Measurements from ENCODE around the gene KAT6B. TPM values are rescaled to one million over a fixed set of nuclear protein-coding genes. Genes with fewer than 3 reads are reported as not detected.

Gene KAT6B
- total and polyA plus RNA-seq, 2 of the 8 experiments (the other 6 are each of a cell fraction or from before 2014, with no cell fraction given), result 7.3 to 30.8 TPM

GRCh38 chr10:74932648-74933047, 106.2 kb downstream of the KAT6B start:
- no peak for FAIRE-seq
- no peak overlapping the region for H3K23ac ChIP-seq (ENCODE audit: insufficient read length)
- WGBS, 2 experiments (ENCODE audit: extremely low coverage in 1 of 2, insufficient coverage in 1 of 2, insufficient read length in 1 of 2, insufficient replicate concordance in 2 of 2, low coverage in 1 of 2, low lambda C conversion rate in 2 of 2, missing lambda C conversion rate in 1 of 2), result 97% methylated on average over 3 of the region's 3 CpGs; no CpG with 5 or more reads in 1 of the 2 experiments

More at GRCh38 chr10:74932648-74933047, 106.2 kb downstream of the KAT6B start:
- Histone ChIP-seq H3K4me3 (ENCODE audit: extremely low read depth in 1 of 4, insufficient read depth in 2 of 4, low read depth in 3 of 4, low read length in 4 of 4) (no peak overlapping the region), H2AK5ac (ENCODE audit: low read depth, low read length) (no peak overlapping the region), H3K4ac (replicated peaks; ENCODE audit: insufficient read length, low read depth, low read length) (no peak overlapping the region), H3K27ac (ENCODE audit: low read depth, low read length) (no peak overlapping the region), H4K91ac (replicated peaks; ENCODE audit: insufficient read length, low read length) (no peak overlapping the region), H3K14ac (ENCODE audit: insufficient read length) (no peak overlapping the region), H3K79me1 (ENCODE audit: low read depth, low read length) (peaks cover 4% of the 10 kb centered on the region; the same call in 1 of the 2 replicates), H2BK12ac (ENCODE audit: low read depth, low read length) (no peak overlapping the region), H2AFZ (ENCODE audit: low read length) (no peak overlapping the region), H3K4me1 (replicated peaks in 1 of 4; ENCODE audit: control insufficient read depth in 3 of 4, insufficient read depth in 4 of 4, low read length in 3 of 4) (peaks cover 0 to 5% (median 2%) of the 10 kb centered on the region in 4 experiments; a peak in 2 of 7 replicates), H3K36me3 (ENCODE audit: control insufficient read depth in 2 of 4, insufficient read depth in 4 of 4, low read length in 3 of 4) (no peaks in the 10 kb centered on the region), H3K23me2 (ENCODE audit: low read depth, low read length) (no peaks in the 10 kb centered on the region), H4K5ac (ENCODE audit: insufficient read length, low read depth, low read length) (no peak overlapping the region), H3K79me2 (ENCODE audit: control insufficient read depth in 1 of 2, insufficient read depth in 2 of 2, low read length in 2 of 2) (peaks cover 0 to 12% of the 10 kb centered on the region in 2 experiments; a peak in 2 of 4 replicates), H4K8ac (ENCODE audit: extremely low read depth, insufficient read depth, low read length) (no peak overlapping the region), H3K56ac (replicated peaks; ENCODE audit: insufficient read length, low read depth, low read length) (no peak overlapping the region), H2BK20ac (ENCODE audit: low read length) (no peak overlapping the region), H4K20me1 (replicated peaks in 1 of 2; ENCODE audit: control insufficient read depth in 1 of 2, insufficient read depth in 2 of 2, low read length in 2 of 2) (no peaks in the 10 kb centered on the region), H3K18ac (ENCODE audit: extremely low read depth, low read length) (no peak overlapping the region), H3K4me2 (ENCODE audit: insufficient read depth in 1 of 2, low read depth in 2 of 2, low read length in 2 of 2) (no peak overlapping the region), H2BK15ac (ENCODE audit: low read length) (no peak overlapping the region), H3K9ac (replicated peaks in 1 of 4; ENCODE audit: extremely low read depth in 1 of 4, low read depth in 3 of 4, low read length in 3 of 4) (no peak overlapping the region; a peak in 1 of 7 replicates), H3K27me3 (replicated peaks in 1 of 4; ENCODE audit: control insufficient read depth in 3 of 4, extremely low read depth in 1 of 4, insufficient read depth in 3 of 4, low read length in 3 of 4) (no peaks in the 10 kb centered on the region), H2BK120ac (replicated peaks; ENCODE audit: low read depth, low read length) (no peak overlapping the region), H3K9me3 (ENCODE audit: insufficient read depth in 2 of 2, low read depth in 1 of 2, low read length in 1 of 2) (no peaks in the 10 kb centered on the region), H2BK5ac (ENCODE audit: low read depth, low read length) (no peak overlapping the region)
- no peak for DNase-seq (ENCODE audit: low read depth in 1 of 2, low spot score in 2 of 2)
- ChIA-PET CTCF (ENCODE audit: partially characterized antibody) (no interaction called here), POLR2A (ENCODE audit: partially characterized antibody) (no interaction called here)
- TF ChIP-seq CREB1 (IDR thresholded peaks at IDR 0.05), result no peak
- no peak for TF ChIP-seq TAF7 (optimal IDR thresholded peaks at IDR 0.05; ENCODE audit: borderline replicate concordance, low read depth, low read length)
- TF ChIP-seq CTBP2 (IDR thresholded peaks at IDR 0.05; ENCODE audit: borderline replicate concordance, insufficient read depth, insufficient read length, low read length), result no peak
- no peak for TF ChIP-seq ATF3 (IDR thresholded peaks at IDR 0.05; ENCODE audit: insufficient read depth, low read depth, low read length)

Data from H1 (cell line).